GM21423 (cell line): Measurements from ENCODE around the gene THAP3.
A peak's percentile ranks its signal among the peaks of the same experiment; 100 is the strongest.
"Not testable (repeated sequence)": the region's sequence is repeated elsewhere in the genome, so short reads cannot be mapped to it uniquely, and the experiment has no call there.

Experiments used
- ATAC-seq: cut with Tn5 transposase; IDR thresholded peaks from one replicate; pipeline ENCODE4 v1.9.1; 2021; ENCODE audit warnings: mild to moderate bottlenecking, moderate library complexity; ENCODE audit not compliant: unreplicated experiment

The THAP3 gene

GRCh38 chr1:6590046-6590445 is 34.6 kb upstream of the THAP3 start:
- ATAC-seq: no peak

DNA sequence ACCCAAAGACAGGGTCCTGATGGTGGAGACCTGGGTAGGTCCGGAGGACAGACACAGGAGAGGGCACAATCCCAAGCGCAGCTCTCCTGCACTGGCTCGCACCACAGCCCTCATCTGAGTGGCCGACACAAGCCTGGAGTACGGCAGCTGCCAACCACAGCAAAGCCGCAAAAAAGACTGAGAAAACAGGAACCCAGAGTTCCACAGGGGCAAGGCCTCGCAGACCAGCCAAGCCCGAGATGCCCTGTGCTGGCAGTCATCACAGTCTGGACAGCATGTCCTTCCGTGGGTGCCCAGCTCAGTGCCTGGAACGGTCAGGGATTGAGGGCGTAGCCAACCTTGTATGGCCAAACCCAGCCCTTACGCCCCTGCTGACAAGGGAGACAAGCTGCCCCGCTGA is 33.4 kb upstream of the THAP3 start:
- no peak for ATAC-seq

GRCh38 chr1:6591644-6592043 is 33.0 kb upstream of the THAP3 start:
- ATAC-seq: no peak

- no peak for ATAC-seq
Measured at GRCh38 chr1:6592441-6592840, 32.2 kb upstream of the THAP3 start.

- ATAC-seq: no peak
Measured at GRCh38 chr1:6592865-6593593, 31.6 kb upstream of the THAP3 start.

DNA sequence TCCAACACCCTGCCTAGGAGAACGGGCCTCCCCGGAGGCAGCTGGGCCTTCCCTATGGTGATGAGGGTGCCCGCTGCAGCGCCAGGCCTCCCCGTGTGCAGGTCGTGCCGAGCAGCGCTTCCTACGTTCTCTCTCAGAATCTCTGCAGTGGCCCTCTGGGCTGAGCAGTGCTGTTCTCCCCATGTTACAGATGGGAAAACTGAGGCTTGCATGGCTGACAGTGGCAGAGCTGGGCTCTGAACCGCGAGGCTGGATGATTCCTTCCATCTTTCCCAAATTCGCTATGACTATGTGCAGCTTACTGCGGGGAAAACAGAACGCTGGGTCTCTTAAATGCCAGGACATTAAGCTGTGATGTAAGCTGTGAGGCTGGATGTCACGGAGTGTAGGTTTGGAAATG is 30.9 kb upstream of the THAP3 start:
- ATAC-seq: no peak

DNA sequence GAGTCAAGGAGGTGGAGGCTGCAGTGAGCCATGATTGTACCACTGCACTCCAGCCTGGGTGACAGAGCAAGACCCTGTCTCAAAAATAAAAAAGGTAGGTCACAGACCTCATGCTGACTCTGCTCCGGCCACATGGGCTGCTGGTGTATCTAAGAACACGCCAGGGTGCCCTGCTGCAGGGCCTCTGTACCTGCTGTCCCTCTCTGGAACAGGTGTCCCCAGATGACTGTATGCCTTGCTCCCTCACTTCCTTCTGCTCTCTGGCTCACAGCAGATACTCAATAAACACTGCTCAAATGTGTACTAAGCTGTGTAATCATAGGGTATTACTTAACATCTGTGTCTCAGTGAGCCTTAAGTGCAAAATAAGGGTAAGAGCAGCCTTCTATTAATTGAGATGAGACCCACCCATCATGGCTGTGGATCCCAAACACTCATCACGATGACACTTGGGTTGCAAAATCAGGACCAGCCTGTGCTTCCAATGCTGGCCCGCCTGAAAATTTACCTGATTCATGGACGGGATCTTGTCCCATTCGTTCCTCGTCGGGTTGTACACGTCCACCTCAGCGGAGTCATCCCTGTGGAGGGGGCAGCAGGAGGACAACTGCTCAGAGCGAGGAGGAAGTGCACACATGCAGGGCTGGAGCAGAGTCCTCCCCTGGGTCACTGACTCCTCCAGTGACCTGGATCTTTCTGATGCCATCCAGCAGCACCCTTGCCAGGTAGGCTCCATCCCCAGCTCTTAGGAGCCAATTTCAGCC is 29.5 kb upstream of the THAP3 start:
- ATAC-seq: no peak

DNA sequence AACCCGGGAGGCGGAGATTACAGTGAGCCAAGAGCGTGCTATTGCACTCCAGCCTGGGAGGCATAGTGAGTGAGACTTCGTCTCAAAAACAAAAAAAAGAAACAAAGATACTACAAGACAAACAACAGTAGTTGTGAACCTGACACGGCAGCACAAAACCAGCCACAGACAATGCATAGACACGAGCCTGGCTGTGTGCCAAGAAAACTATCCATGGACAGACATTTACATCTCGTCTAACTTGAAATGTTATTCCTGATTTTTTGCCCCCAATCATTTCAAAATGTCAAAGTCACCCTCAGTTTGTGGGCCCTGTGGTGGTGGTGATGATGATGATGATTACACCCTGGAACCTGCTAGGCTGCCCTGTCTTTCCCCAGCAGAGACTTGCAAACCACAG is 28.3 kb upstream of the THAP3 start:
- ATAC-seq: no peak

DNA sequence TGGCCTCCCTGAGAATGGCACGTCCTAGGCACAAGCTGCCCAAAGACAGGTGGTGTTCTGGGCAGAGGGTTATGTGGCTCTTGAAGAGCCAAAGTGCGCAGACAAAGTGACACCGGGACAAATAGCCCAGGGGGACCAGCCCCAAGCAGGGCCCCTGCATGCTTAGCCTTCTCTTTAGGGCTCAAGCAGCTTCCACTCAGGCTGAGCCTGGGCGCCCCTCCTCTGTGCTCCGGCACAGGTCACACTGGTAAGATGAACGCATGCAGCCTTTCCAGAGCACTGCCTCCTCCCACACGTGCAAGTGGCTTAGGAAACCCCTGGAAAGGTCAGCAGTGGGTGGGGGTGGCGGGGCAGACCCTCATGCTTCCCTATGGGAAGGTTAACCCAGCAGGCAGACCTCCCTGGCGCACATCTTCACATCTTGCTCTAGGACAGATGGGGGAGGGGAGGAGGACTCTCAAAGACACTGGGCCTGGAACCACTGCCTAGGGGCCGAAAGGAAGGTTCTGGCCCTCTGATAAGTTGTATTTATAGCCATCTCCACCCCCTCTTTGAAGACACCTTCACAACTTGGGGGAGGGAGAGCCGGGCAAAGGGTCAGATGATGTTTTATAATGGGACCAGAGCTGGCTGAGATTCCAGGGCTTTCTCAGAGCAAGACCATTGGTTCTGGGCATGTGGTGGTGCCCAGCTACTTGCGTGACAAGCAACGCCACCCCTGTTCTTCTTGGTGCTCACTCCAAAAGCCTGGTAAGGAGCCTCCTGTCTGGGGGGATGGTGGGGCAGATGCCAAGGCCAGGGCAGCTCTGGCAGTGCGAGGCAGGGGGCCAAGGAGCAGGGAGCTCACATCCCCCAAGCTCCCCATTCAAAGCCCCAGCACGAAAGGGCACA is 27.5 kb upstream of the THAP3 start:
- ATAC-seq: no peak

DNA sequence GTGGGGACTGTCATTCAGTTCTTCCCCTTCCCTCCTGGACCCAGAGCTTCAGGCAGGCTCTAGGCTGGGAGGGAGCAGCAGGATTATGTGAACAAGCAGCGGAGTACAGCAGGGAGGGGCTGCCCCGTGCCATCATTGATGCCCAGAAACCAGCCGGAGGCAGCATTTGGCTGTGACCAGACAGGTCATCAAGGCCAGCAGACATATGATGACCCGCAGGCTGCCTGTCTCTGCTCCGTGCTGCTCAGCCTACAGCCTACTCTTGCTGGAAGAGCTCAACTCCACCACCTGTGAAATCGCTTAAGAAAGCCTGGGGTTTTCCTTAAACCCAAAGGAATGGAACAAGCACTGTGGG is 26.9 kb upstream of the THAP3 start:
- ATAC-seq: no peak

DNA sequence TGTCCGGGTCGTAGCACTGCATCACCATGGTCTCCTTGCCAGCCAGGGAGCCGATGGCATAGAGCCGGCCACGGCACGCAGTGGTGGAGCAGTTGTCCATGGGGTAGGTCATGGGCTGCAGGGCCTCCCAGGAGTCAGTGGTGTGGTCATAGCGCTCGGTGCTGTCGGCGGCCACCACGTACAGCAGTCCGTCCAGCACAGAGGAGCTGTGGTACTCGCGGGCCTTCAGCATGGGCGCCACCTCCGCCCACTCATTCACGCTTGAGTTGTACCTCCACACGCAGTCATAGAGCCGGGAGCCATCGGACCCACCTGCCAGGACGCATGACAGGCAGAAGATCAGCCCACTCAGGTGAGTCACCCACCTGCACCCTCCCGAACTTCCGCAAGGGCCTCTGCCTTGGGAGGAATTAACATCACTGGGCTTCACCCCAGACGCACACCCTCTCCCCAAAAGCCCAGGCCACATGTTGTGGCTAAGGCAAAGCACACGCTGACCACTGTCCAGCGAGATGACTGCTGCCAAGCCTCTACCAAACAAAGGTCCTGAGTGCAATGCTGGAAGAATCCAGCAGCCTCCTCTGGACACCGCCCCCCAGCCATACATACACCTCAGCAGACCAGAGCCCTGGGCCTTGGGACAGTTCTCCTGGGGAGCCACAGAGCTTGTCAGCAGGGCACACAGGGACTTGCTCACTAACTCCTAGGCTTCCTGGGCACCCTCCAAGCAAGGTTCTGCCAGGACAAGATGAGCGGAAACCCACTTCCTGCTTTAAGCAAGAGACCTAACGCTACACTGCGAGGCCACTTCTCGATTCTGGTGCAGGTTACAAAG is 25.3 kb upstream of the THAP3 start:
- no peak for ATAC-seq

GRCh38 chr1:6599991-6600390 is 24.7 kb upstream of the THAP3 start:
- not testable (repeated sequence) for ATAC-seq

DNA sequence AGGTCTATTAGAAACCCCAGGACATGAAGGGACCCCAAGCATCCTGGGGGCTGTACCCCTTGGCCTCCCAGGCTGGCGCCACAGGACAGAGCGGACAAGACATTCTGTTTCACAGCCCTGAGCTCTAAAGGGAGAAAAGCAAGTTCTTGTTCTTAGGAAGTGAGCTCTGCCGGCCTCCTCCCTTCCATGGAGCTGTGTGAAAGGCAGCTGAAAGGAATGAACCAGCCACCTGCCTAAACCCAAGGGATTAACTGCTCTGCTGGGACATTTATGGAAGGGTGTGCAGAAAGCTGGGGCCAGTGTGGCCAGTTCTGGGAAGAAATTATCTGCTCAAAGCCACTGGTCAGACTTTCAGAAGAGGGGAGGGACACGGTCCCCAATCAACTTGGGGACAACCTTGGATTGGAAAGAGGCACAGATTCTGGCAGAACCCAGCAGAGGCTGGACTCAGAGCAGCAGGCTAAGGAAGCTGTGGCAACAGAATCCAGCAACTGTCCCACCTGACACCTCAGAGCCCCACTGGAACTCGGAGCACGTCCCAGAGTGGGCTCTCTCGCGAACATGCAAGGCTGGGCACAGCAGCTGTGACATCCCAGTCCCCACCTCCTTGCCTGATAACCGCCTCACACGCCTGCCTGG is 24.1 kb upstream of the THAP3 start:
- ATAC-seq: no peak

- peak; percentile 21 for ATAC-seq
Measured at GRCh38 chr1:6601049-6601922, 23.4 kb upstream of the THAP3 start.

GRCh38 chr1:6601923-6602668 is 22.6 kb upstream of the THAP3 start:
- peak; percentile 25 for ATAC-seq

DNA sequence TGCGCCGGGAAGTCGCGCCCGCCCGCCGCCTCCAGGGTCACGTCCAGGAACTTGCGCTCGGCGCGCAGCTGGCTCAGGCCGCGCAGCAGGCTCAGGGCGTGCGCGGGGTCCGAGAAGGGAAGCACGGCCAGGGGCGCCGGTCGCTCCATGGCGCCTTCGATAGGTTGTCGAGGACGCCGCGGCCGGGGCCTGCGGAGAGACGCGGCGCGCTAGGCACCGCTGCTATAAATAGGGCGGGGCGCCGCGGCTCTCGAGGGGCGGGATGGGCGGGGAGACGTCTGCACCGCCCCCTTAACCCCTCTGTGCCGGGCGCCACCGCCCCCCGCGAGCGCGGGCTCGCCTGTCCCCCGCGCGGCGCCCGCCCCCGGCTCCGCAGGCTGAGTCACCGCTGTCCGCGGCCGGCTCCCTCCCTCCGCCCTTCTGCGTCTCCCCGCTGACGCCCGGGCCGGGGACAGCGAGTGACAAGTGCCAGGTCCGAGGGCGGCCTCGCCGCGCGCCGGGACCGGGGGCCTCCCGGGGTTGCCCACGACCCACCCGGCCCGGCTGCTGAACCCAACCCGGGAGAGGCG is 21.9 kb upstream of the THAP3 start, which contains the start of gene KLHL21:
Gene KLHL21 (minus strand): TSS at position 201 of the 569 bp plus-strand sequence. CDS start 52 bp downstream, at position 149.
- peak; percentile 52 for ATAC-seq

GRCh38 chr1:6603238-6603914 is 21.3 kb upstream of the THAP3 start:
- peak; percentile 30 for ATAC-seq
